Fibroblast of pulmonary artery (primary cell): ENCODE data around the gene PARD3.

Source experiments
- DNase-seq: peaks from one replicate; pipeline ENCODE4 v3.0.0-alpha.2; 2010; ENCODE audit warnings: low read depth
- H3K4me3 ChIP-seq: replicated peaks from 2 replicates; pipeline ENCODE4 v1.5.1; 2011; ENCODE audit warnings: low read depth, mild to moderate bottlenecking, control low read depth, low read length, moderate library complexity
- TF ChIP-seq, protein P1 (sequence below): IDR thresholded peaks from 2 replicates; pipeline ENCODE4 v1.5.1; 2011; ENCODE audit warnings: mild to moderate bottlenecking, control low read depth, low read length, inconsistent platforms; ENCODE audit errors: missing control alignments

Gene PARD3

DNA sequence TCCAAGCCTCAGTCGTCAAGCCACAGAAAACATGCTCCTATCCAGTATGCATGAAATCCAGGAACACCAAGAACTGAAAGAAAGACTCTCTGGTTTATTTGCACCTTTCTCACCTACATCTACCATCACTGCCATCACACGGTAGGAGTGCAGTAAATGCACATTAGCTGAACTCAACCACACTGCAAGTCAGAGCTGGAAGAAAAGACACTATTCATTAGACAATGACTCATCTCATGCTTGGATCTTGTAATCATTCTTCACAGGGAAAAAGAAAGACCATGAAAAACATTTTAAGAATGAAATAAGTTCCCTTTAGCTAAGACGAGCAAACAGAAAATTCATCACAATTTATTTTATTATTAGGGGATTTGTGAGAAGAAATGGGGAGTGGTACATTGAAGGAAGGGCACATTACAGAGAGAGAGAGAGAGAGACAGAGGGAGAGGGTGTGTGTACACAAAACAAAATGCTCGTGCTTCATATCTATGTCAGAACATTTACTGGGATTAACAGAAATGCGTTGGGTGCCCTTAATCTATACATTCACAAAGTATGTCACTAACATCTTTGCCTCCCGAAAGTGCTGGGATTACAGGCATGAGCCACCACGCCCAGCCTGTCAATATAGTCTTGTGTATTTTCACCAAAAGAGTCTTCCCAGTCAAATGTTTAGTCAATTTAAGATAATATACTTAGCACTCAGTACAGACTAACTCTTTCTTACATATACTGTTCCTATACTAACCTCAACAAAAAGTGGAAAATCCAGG lies 324.9 kb downstream of the PARD3 start:
- no peak overlapping the region for H3K4me3 ChIP-seq
- peak; percentile 51 for DNase-seq
- TF ChIP-seq, protein P1, sequence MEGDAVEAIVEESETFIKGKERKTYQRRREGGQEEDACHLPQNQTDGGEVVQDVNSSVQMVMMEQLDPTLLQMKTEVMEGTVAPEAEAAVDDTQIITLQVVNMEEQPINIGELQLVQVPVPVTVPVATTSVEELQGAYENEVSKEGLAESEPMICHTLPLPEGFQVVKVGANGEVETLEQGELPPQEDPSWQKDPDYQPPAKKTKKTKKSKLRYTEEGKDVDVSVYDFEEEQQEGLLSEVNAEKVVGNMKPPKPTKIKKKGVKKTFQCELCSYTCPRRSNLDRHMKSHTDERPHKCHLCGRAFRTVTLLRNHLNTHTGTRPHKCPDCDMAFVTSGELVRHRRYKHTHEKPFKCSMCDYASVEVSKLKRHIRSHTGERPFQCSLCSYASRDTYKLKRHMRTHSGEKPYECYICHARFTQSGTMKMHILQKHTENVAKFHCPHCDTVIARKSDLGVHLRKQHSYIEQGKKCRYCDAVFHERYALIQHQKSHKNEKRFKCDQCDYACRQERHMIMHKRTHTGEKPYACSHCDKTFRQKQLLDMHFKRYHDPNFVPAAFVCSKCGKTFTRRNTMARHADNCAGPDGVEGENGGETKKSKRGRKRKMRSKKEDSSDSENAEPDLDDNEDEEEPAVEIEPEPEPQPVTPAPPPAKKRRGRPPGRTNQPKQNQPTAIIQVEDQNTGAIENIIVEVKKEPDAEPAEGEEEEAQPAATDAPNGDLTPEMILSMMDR: no peak

DNA sequence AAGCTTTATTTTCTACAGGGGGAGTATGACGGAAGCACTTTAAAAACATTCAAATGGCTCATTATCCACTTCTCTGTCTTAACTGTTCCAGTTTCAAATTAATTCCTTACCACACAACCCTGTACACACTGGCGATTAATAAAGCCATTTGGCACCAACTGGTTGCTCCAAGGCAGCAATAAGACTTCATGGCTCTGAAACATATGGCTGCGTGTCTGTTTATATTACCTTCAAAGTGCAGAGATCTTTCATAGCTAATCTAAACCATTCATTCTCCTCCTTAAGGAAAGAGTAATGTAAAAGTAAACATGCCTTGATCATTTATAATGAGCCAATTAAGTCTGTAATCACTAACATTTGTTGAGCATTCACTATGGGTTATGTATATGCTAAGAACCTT lies 325.7 kb downstream of the PARD3 start:
- H3K4me3 ChIP-seq: no peak overlapping the region
- no peak for DNase-seq
- TF ChIP-seq, protein P1: no peak

DNA sequence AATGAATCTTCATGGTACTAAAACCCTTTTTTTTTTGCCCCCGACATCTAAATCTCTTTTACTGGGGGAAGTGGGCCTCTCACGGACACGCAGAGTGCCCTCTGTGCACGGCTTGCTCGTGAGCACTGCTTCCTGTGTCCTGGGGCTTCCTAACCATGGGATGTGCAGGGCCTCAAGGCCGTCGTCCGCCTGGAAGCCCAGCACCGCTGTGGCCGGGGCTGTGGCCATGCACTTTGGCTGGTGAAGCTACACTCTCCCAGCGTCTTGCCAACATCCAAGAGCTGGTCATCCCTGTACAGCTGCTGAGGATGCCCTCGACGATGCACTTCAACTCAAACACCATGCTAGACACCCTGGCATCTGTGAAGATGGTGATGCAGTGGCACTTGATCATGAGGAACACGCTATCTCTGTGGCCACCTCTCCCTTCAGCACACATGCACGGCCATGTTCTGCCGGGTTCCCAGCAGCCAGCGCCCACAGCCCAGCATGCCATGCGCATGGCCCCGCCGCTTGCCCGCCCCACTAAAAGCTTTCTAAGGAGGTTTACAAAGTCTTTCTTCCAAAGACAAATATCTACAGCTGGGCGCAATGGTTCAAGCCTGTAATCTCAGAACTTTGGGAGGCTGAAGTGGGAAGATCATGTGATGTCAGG lies 326.5 kb downstream of the PARD3 start:
- DNase-seq: no peak
- H3K4me3 ChIP-seq: no peak overlapping the region
- TF ChIP-seq, protein P1: no peak

DNA sequence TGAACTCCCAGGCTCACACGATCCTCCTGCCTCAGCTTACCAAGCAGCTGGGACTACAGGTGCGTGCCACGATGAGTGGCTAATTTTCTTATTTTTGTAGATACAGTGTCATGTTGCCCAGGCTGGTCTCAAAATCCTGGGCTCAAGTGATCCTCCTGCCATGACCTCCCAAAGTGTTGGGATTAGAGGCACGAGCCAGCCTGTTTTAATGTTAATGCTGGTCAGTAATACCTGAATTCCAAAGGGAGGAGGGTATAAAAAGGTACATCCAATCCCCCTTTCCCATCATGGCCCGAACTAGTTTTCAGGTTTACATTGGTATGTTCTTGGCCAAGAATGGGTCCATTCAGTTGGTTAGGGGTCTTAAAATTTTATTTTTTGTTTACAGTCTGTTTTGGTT lies 329.1 kb downstream of the PARD3 start:
- DNase-seq: no peak
- H3K4me3 ChIP-seq: no peak overlapping the region
- TF ChIP-seq, protein P1: no peak

DNA sequence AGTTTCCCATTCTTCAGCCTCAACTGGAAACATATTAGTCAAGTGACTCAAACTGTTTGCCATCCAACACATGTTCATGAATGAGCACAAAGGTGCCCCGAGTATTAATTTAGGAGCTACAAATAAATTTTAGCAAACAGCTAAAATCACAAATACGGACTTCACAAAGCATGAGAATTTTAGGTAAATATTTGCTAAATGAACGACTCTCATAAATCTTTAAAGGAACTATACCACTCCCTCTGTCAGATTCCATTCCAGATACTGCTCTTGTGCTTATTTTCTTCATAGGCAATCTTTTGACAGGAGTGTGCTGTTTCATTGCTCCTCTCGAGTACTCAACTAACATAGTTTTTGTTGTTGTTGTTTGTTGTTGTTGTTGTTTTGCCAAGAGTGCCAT lies 330.9 kb downstream of the PARD3 start:
- H3K4me3 ChIP-seq: no peak overlapping the region
- no peak for DNase-seq
- TF ChIP-seq, protein P1: no peak

DNA sequence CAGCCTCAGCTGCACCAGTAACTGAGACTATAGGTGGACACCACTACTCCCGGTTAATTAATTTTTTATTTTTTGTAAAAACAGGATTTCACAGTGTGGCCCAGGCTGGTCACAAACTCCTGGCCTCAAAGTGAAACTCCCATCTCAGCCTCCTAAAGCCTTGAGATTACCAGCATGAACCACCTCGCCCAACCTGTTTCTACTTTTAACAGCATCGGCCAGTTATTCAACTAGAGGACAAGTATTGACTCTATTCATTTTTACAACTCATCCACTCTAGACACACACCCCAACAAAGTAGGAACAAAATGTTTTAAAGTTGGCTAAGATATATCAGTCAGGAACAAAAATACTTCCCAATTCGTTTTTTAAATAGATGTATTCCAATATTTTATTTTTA lies 334.8 kb downstream of the PARD3 start:
- no peak for DNase-seq
- TF ChIP-seq, protein P1: no peak
- H3K4me3 ChIP-seq: no peak overlapping the region
